Omental fat pad (tissue), 4 donors: ENCODE data around the gene NKAPL. TPM values are rescaled to one million over a fixed set of nuclear protein-coding genes. Genes with fewer than 3 reads are reported as not detected.

Experiments
- ATAC-seq: fragments of 150-250 bp; one replicate; pipeline ENCODE4 v1.9.1; 2016; ENCODE audit warnings: mild to moderate bottlenecking, moderate library complexity; ENCODE audit not compliant: low FRiP score
- DNase-seq: peaks from one replicate; pipeline ENCODE4 v3.0.0-alpha.2; 2019; ENCODE audit warnings: low spot score
- CTCF ChIP-seq, 3 donors: fragments of 450-650 bp; IDR thresholded peaks; one replicate each; pipeline ENCODE4 v1.5.1; 2016 to 2017; ENCODE audit warnings: antibody characterized with exemption in 3 of 3, mild to moderate bottlenecking in 3 of 3, moderate library complexity in 2 of 3
- total RNA-seq, 4 donors: library from RNA; depleted of rRNA; stranded (reverse); fragments of >200 nt; gene quantifications; one replicate each; pipeline ENCODE4 v1.1.0, GENCODE V29; 2016

NKAPL gene
- total RNA-seq, 4 donors from 2014 or later = 1.3 to 4.4 (median 2.4) TPM

GRCh38 chr6:28248916-28249315 lies 10.2 kb upstream of the NKAPL start:
- no peak for TF ChIP-seq CTCF (IDR thresholded peaks at IDR 0.05)
- ATAC-seq (no peak), DNase-seq (no peak)

- TF ChIP-seq CTCF (IDR thresholded peaks at IDR 0.05) = no peak
- DNase-seq (no peak), ATAC-seq (no peak)
These were observed 8.3 kb upstream of the NKAPL start for GRCh38 chr6:28250747-28251146.

GRCh38 chr6:28251661-28252008 lies 7.5 kb upstream of the NKAPL start:
- TF ChIP-seq CTCF (IDR thresholded peaks at IDR 0.05) = no peak
- DNase-seq (no peak), ATAC-seq (no peak)

GRCh38 chr6:28252009-28252975 lies 6.8 kb upstream of the NKAPL start, which contains the start of gene ZKSCAN4:
Gene ZKSCAN4 (minus strand): TSS chr6:28252269. CDS start chr6:28251980, 289 bp downstream.
- TF ChIP-seq CTCF (IDR thresholded peaks at IDR 0.05) = no peak
- ATAC-seq (peak; percentile 95), DNase-seq (no peak)

- no peak for DNase-seq
- TF ChIP-seq CTCF (IDR thresholded peaks at IDR 0.05) = no peak
- no peak for ATAC-seq
These were observed 5.0 kb upstream of the NKAPL start for GRCh38 chr6:28254121-28254519.

- DNase-seq = no peak
- no peak for TF ChIP-seq CTCF (IDR thresholded peaks at IDR 0.05)
- no peak for ATAC-seq
These were observed 2.1 kb upstream of the NKAPL start for GRCh38 chr6:28257042-28257441.

- ATAC-seq (no peak), DNase-seq (no peak)
- no peak for TF ChIP-seq CTCF (IDR thresholded peaks at IDR 0.05)
These were observed 4.8 kb downstream of the NKAPL start for GRCh38 chr6:28263922-28264321.
